ENCODE measurements around the gene SYNJ2. TPM values are rescaled to one million over a fixed set of nuclear protein-coding genes. Genes with fewer than 3 reads are reported as not detected.

The SYNJ2 gene
- polyA plus RNA-seq, 2 of the 4 experiments (the other 2 are of a cell fraction), result 22.3 to 26.5 TPM

- Histone ChIP-seq H3K4me1 (peaks cover 18% of the 10 kb centered on the region), H3K4me2 (no peak overlapping the region), H3K27ac (no peak overlapping the region), H3K9me3 (no peaks in the 10 kb centered on the region), H3K4me3 (no peak overlapping the region)
- ChIA-PET CTCF (interaction anchor here (0.6 to 3.9 kb wide), 3 partner anchors 49 to 97 kb away, joined by 3 to 16 read pairs (median 3); no protein-coding TSS in a partner anchor), POLR2A (no interaction called here)
- ATAC-seq, result no peak
- WGBS (ENCODE audit: missing lambda C conversion rate), result 82% methylated on average over 10 of the region's 10 CpGs
- DNase-seq (ENCODE audit: low read depth in 1 of 2, low spot score in 1 of 2), result no peak
- no peak for FAIRE-seq
- TF ChIP-seq NR3C1 (IDR thresholded peaks at IDR 0.05) (no peak), FOSB (CRISPR knock-in tag; IDR thresholded peaks at IDR 0.05) (no peak), ZNF302 (CRISPR knock-in tag; IDR thresholded peaks at IDR 0.05) (no peak), HES2 (IDR thresholded peaks at IDR 0.05) (no peak), CEBPB (IDR thresholded peaks at IDR 0.05) (no peak), EHMT2 (IDR thresholded peaks at IDR 0.05; ENCODE audit: low read depth) (no peak), MYC (IDR thresholded peaks at IDR 0.05; ENCODE audit: borderline replicate concordance, low read length) (no peak), FOXS1 (CRISPR knock-in tag; IDR thresholded peaks at IDR 0.05) (no peak), ATOH8 (CRISPR knock-in tag; IDR thresholded peaks at IDR 0.05; ENCODE audit: low read depth) (no peak)
These were observed 4.4 kb upstream of the SYNJ2 start for GRCh38 chr6:157977176-157977804.

- H3K4me2 ChIP-seq, result no peak overlapping the region
- ChIA-PET CTCF (interaction anchor here (0.6 to 3.9 kb wide), 3 partner anchors 15 to 96 kb away, joined by 3 to 16 read pairs (median 3); no protein-coding TSS in a partner anchor), POLR2A (no interaction called here)
- H3K9me3 ChIP-seq, result no peaks in the 10 kb centered on the region
- H3K4me1 ChIP-seq, result peaks cover 18% of the 10 kb centered on the region
- FAIRE-seq (no peak), ATAC-seq (no peak), DNase-seq (ENCODE audit: low read depth in 1 of 2, low spot score in 1 of 2) (no peak)
- 86% methylated on average over 16 of the region's 16 CpGs for WGBS (ENCODE audit: missing lambda C conversion rate)
- no peak overlapping the region for H3K4me3 ChIP-seq
- no peak for TF ChIP-seq HEYL (CRISPR knock-in tag; IDR thresholded peaks at IDR 0.05)
- no peak for TF ChIP-seq EHMT2 (IDR thresholded peaks at IDR 0.05; ENCODE audit: low read depth)
- TF ChIP-seq HOXB13 (CRISPR knock-in tag; IDR thresholded peaks at IDR 0.05; ENCODE audit: low read depth), result no peak
- TF ChIP-seq REST (IDR thresholded peaks at IDR 0.05), result no peak
- no peak for TF ChIP-seq NFE2L2 (conservative IDR thresholded peaks at IDR 0.05; ENCODE audit: low read length)
- TF ChIP-seq MAX (IDR thresholded peaks at IDR 0.05), result no peak
- no peak for TF ChIP-seq CHD4 (IDR thresholded peaks at IDR 0.05; ENCODE audit: borderline replicate concordance)
- no peak for TF ChIP-seq EHF (CRISPR knock-in tag; IDR thresholded peaks at IDR 0.05)
- TF ChIP-seq NPAS2 (CRISPR knock-in tag; IDR thresholded peaks at IDR 0.05; ENCODE audit: borderline replicate concordance), result no peak
- TF ChIP-seq CEBPB (IDR thresholded peaks at IDR 0.05), result no peak
- TF ChIP-seq CTCF (IDR thresholded peaks at IDR 0.05), result no peak
- TF ChIP-seq SREBF2 (IDR thresholded peaks at IDR 0.05), result no peak
- no peak for TF ChIP-seq USF2 (IDR thresholded peaks at IDR 0.05)
- no peak for TF ChIP-seq HDAC2 (IDR thresholded peaks at IDR 0.05)
- H3K27ac ChIP-seq, result no peak overlapping the region
These were observed 3.5 kb upstream of the SYNJ2 start for GRCh38 chr6:157978021-157978783.
